Nephron progenitor cell (in vitro differentiated cells): ENCODE data around the gene MTHFR.
A peak's percentile ranks its signal among the peaks of the same experiment; 100 is the strongest.

Experiments
- DNase-seq: peaks from one replicate; pipeline ENCODE4 v3.0.0; 2021
- H3K27ac Mint-ChIP-seq: 2 replicates; pipeline ENCODE4 v1.8.0; 2021; ENCODE audit warnings: mild to moderate bottlenecking, moderate library complexity, mixed read lengths
- H3K27me3 Mint-ChIP-seq: 2 replicates; pipeline ENCODE4 v1.8.0; 2021; ENCODE audit warnings: mild to moderate bottlenecking, low read depth, mixed read lengths; ENCODE audit not compliant: poor library complexity
- H3K36me3 Mint-ChIP-seq: 2 replicates; pipeline ENCODE4 v1.8.0; 2021; ENCODE audit warnings: low read depth, mixed read lengths
- H3K4me1 Mint-ChIP-seq: 2 replicates; pipeline ENCODE4 v1.8.0; 2021; ENCODE audit warnings: mixed read lengths
- H3K4me3 Mint-ChIP-seq: 2 replicates; pipeline ENCODE4 v1.8.0; 2021; ENCODE audit warnings: mild to moderate bottlenecking, moderate library complexity, mixed read lengths
- H3K9me3 Mint-ChIP-seq: 2 replicates; pipeline ENCODE4 v1.8.0; 2021; ENCODE audit warnings: mild to moderate bottlenecking, moderate library complexity, mixed read lengths
- CTCF ChIP-seq: fragments of 200-600 bp; sonication (generic); IDR thresholded peaks from 2 replicates; pipeline ENCODE4 v1.5.0; 2021; ENCODE audit warnings: antibody characterized with exemption

Gene MTHFR

GRCh38 chr1:11800391-11800755, 5.4 kb downstream of the MTHFR start:
- Mint-ChIP-seq H3K4me3 (no peak overlapping the region), H3K4me1 (peaks cover 78% of the 10 kb centered on the region), H3K36me3 (peaks cover 21% of the 10 kb centered on the region), H3K27ac (peak overlapping the region; percentile 69), H3K9me3 (no peaks in the 10 kb centered on the region), H3K27me3 (no peaks in the 10 kb centered on the region)
- TF ChIP-seq CTCF, result no peak
- no peak for DNase-seq

GRCh38 chr1:11799896-11800295, 5.9 kb downstream of the MTHFR start:
- TF ChIP-seq CTCF, result no peak
- H3K4me3 Mint-ChIP-seq, result no peak overlapping the region
- no peaks in the 10 kb centered on the region for H3K9me3 Mint-ChIP-seq

GRCh38 chr1:11799099-11799498, 6.7 kb downstream of the MTHFR start:
- Mint-ChIP-seq H3K27me3 (no peaks in the 10 kb centered on the region), H3K4me1 (peaks cover 79% of the 10 kb centered on the region), H3K36me3 (peaks cover 32% of the 10 kb centered on the region), H3K27ac (peak overlapping the region; percentile 48), H3K9me3 (no peaks in the 10 kb centered on the region), H3K4me3 (no peak overlapping the region)
- DNase-seq, result no peak
- TF ChIP-seq CTCF, result no peak

More at GRCh38 chr1:11799896-11800295, 5.9 kb downstream of the MTHFR start:
- peaks cover 80% of the 10 kb centered on the region for H3K4me1 Mint-ChIP-seq
- DNase-seq, result no peak
- H3K27me3 Mint-ChIP-seq, result no peaks in the 10 kb centered on the region
- H3K27ac Mint-ChIP-seq, result peak overlapping the region; percentile 69
- H3K36me3 Mint-ChIP-seq, result peaks cover 25% of the 10 kb centered on the region

- H3K4me3 Mint-ChIP-seq, result no peak overlapping the region
These were observed 8.1 kb downstream of the MTHFR start for GRCh38 chr1:11797525-11798216.

GRCh38 chr1:11796036-11796828, 9.5 kb downstream of the MTHFR start:
- Mint-ChIP-seq H3K36me3 (peaks cover 48% of the 10 kb centered on the region), H3K4me3 (peak overlapping the region; percentile 50)

More at GRCh38 chr1:11797525-11798216, 8.1 kb downstream of the MTHFR start:
- DNase-seq, result peak; percentile 30
- no peaks in the 10 kb centered on the region for H3K9me3 Mint-ChIP-seq
- no peak for TF ChIP-seq CTCF
- H3K27me3 Mint-ChIP-seq, result no peaks in the 10 kb centered on the region
- peaks cover 65% of the 10 kb centered on the region for H3K4me1 Mint-ChIP-seq
- H3K27ac Mint-ChIP-seq, result peak overlapping the region; percentile 96
- peaks cover 34% of the 10 kb centered on the region for H3K36me3 Mint-ChIP-seq

More at GRCh38 chr1:11796036-11796828, 9.5 kb downstream of the MTHFR start:
- H3K4me1 Mint-ChIP-seq, result peaks cover 58% of the 10 kb centered on the region
- H3K27me3 Mint-ChIP-seq, result no peaks in the 10 kb centered on the region
- peak overlapping the region; percentile 96 for H3K27ac Mint-ChIP-seq
- no peak for TF ChIP-seq CTCF
- no peaks in the 10 kb centered on the region for H3K9me3 Mint-ChIP-seq
- DNase-seq, result peak; percentile 46
